GM23248 (cell line): Measurements from ENCODE around the gene ABHD12B. TPM values are rescaled to one million over a fixed set of nuclear protein-coding genes. Genes with fewer than 3 reads are reported as not detected.

Experiments
- DNase-seq: peaks from one replicate; pipeline ENCODE4 v3.0.0-alpha.2; 2015
- H2AFZ ChIP-seq: fragments of 200-600 bp; sonication (generic); 2 replicates; pipeline ENCODE4 v1.6.1; 2016; ENCODE audit warnings: antibody characterized with exemption
- H3F3A ChIP-seq: fragments of 200-600 bp; sonication (generic); 2 replicates; pipeline ENCODE4 v1.6.1; 2016; ENCODE audit warnings: mild to moderate bottlenecking, antibody characterized with exemption, mixed run types; ENCODE audit not compliant: insufficient read depth
- H3K27ac ChIP-seq: fragments of 200-600 bp; sonication (generic); 2 replicates; pipeline ENCODE4 v1.5.1; 2016; ENCODE audit warnings: mild to moderate bottlenecking
- H3K27me3 ChIP-seq: fragments of 200-600 bp; sonication (generic); replicated peaks from 2 replicates; pipeline ENCODE4 v1.6.1; 2016; ENCODE audit warnings: mild to moderate bottlenecking; ENCODE audit not compliant: insufficient read depth
- H3K36me3 ChIP-seq: fragments of 200-600 bp; sonication (generic); 2 replicates; pipeline ENCODE4 v1.6.1; 2016; ENCODE audit warnings: low read depth, mild to moderate bottlenecking
- H3K4me1 ChIP-seq: fragments of 200-600 bp; sonication (generic); 2 replicates; pipeline ENCODE4 v1.6.1; 2016; ENCODE audit warnings: mild to moderate bottlenecking; ENCODE audit not compliant: insufficient read depth
- H3K4me2 ChIP-seq: fragments of 200-600 bp; sonication (generic); one replicate; pipeline ENCODE4 v1.6.1; 2016; ENCODE audit warnings: mild to moderate bottlenecking; ENCODE audit not compliant: unreplicated experiment
- H3K4me3 ChIP-seq: fragments of 200-600 bp; sonication (generic); 2 replicates; pipeline ENCODE4 v1.5.1; 2016; ENCODE audit warnings: mild to moderate bottlenecking
- H3K79me2 ChIP-seq: fragments of 200-600 bp; sonication (generic); 2 replicates; pipeline ENCODE4 v1.6.1; 2016; ENCODE audit warnings: mild to moderate bottlenecking; ENCODE audit not compliant: insufficient read depth
- H3K9ac ChIP-seq: fragments of 200-600 bp; sonication (generic); 2 replicates; pipeline ENCODE4 v1.6.1; 2016; ENCODE audit warnings: mild to moderate bottlenecking
- H3K9me2 ChIP-seq: fragments of 200-600 bp; sonication (generic); 2 replicates; pipeline ENCODE4 v1.6.1; 2016; ENCODE audit warnings: mixed run types, mild to moderate bottlenecking, moderate library complexity; ENCODE audit not compliant: insufficient read depth
- H3K9me3 ChIP-seq: fragments of 200-600 bp; sonication (generic); one replicate; pipeline ENCODE4 v1.6.1; 2017; ENCODE audit warnings: low read depth
- H4K20me1 ChIP-seq: fragments of 200-600 bp; sonication (generic); 2 replicates; pipeline ENCODE4 v1.6.0; 2016; ENCODE audit not compliant: insufficient read depth
- EZH2 ChIP-seq: fragments of 200-600 bp; sonication (generic); IDR thresholded peaks from 2 replicates; pipeline ENCODE4 v1.6.1; 2018; ENCODE audit warnings: antibody characterized with exemption, mild to moderate bottlenecking; ENCODE audit not compliant: insufficient read depth, poor library complexity, severe bottlenecking
- EZH2phosphoT487 ChIP-seq: fragments of 200-600 bp; sonication (generic); IDR thresholded peaks from 2 replicates; pipeline ENCODE4 v1.6.1; 2018; ENCODE audit warnings: antibody characterized with exemption, moderate library complexity, mild to moderate bottlenecking, low read depth; ENCODE audit not compliant: insufficient read depth
- WGBS, 2 experiments: methylation state at CpG; one replicate each; pipeline ENCODE4 v1.1.6; 2015 to 2017; ENCODE audit warnings: low lambda C conversion rate in 2 of 2, low coverage in 1 of 2; ENCODE audit errors: missing lambda C conversion rate in 2 of 2; 5-methylcytosine and 5-hydroxymethylcytosine counted together
- in situ Hi-C: fragments of 300-500 bp; cut with MboI; formaldehyde crosslinking; loops from 2 replicates; pipeline ENCODE4 v1.15.0; 2020
- polyA plus RNA-seq: library from polyadenylated mRNA; unstranded; fragments of >200 nt; fragmentation: Nextera tagmentation; extraction: Ambion mirVana; gene quantifications from 2 replicates; pipeline ENCODE4 v1.2.1, GENCODE V29; 2016
- total RNA-seq: library from RNA; depleted of rRNA; stranded (reverse); fragments of >200 nt; shearing (Covaris generic); gene quantifications from 2 replicates; pipeline ENCODE4 v1.2.3, GENCODE V29; 2014

Gene ABHD12B
- total and polyA plus RNA-seq, 2 experiments from 2014 or later, result 0.31 TPM; not detected in 1

DNA sequence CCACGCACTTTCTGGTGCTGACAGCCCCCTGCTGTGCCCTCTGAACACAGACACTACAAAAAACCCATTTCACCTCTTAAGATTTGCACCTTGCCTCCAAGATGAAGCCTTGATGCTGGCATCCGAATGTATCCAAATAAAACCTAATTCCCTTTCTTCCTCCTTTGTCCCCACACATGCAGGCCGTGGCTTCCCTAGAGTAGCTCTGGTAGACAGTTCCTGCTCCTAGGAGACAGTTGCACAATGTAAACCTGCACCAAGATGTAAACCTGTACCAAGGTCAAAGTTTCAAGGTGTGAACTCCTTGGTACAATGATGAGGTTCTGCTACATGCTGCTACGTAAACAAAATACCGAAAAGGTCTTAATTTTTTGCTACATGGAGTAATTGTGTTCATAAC lies 625 bp upstream of the ABHD12B start:
- peaks cover 21% of the 10 kb centered on the region for H3K27me3 ChIP-seq
- in situ Hi-C loops, result no loop called here
- no peaks in the 10 kb centered on the region for H4K20me1 ChIP-seq
- H3K4me2 ChIP-seq, result no peak overlapping the region
- peaks cover 9% of the 10 kb centered on the region; the same call in 1 of the 2 replicates for H3F3A ChIP-seq
- 97 to 99% methylated on average over 5 of the region's 5 CpGs for WGBS, 2 experiments
- no peak for DNase-seq
- no peak overlapping the region for H3K27ac ChIP-seq
- no peaks in the 10 kb centered on the region for H3K9me3 ChIP-seq
- H3K36me3 ChIP-seq, result no peaks in the 10 kb centered on the region
- H3K9me2 ChIP-seq, result no peaks in the 10 kb centered on the region
- H3K9ac ChIP-seq, result no peak overlapping the region
- no peaks in the 10 kb centered on the region for H3K79me2 ChIP-seq
- H3K4me1 ChIP-seq, result no peaks in the 10 kb centered on the region; the same call in 1 of the 2 replicates
- TF ChIP-seq EZH2phosphoT487, result no peak
- TF ChIP-seq EZH2, result no peak
- no peak overlapping the region for H2AFZ ChIP-seq
- H3K4me3 ChIP-seq, result no peak overlapping the region

GRCh38 chr14:50874757-50875156 lies 2.9 kb downstream of the ABHD12B start:
- Histone ChIP-seq H3K27me3 (peaks cover 26% of the 10 kb centered on the region), H3F3A (peaks cover 9% of the 10 kb centered on the region; the same call in 1 of the 2 replicates), H3K36me3 (no peaks in the 10 kb centered on the region), H3K9me2 (no peaks in the 10 kb centered on the region), H3K9ac (no peak overlapping the region), H3K27ac (no peak overlapping the region), H3K9me3 (no peaks in the 10 kb centered on the region), H3K79me2 (no peaks in the 10 kb centered on the region), H3K4me3 (no peak overlapping the region), H3K4me2 (no peak overlapping the region), H4K20me1 (no peaks in the 10 kb centered on the region), H3K4me1 (no peaks in the 10 kb centered on the region), H2AFZ (no peak overlapping the region)
- 87 to 98% methylated on average over 2 of the region's 2 CpGs for WGBS, 2 experiments
- no peak for DNase-seq
- in situ Hi-C loops, result no loop called here
- TF ChIP-seq EZH2phosphoT487 (no peak), EZH2 (no peak)

DNA sequence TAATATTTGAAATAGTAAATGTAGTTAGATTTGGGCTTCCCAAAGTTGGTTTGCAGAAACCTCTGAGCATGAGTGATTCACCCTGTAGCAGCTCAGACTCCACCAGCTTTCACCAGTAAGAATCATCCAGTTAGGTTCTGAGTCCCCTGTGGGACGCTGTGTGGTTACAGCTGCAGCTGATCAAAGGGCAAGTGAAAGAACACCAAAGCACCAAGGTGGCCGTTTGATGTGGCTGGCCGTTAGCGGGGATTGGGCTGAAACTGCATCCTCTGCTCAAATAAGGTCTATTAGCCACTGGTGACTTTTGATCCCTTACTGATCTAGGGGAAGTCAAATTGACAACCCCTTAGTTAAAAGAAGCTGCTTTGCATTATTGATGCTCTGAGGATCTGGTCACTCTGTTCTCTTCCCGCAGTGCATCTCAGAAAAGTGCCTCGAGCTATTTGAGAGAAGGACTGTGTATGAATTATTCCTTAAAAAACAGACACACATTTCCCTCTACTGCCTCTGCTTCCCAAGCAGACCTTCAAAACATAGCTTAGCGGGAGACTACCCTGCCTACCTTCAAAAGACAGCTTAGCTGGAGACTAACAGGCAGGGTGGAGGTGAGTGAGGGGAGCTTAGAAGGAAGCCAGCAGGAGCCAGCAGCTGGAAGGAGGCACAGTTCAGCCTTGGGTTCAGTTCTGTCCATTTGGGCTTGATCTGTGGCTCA lies 3.7 kb downstream of the ABHD12B start:
- H3K27ac ChIP-seq, result no peak overlapping the region
- H3K9me3 ChIP-seq, result no peaks in the 10 kb centered on the region
- H3K4me3 ChIP-seq, result no peak overlapping the region
- no peaks in the 10 kb centered on the region for H3K9me2 ChIP-seq
- in situ Hi-C loops, result no loop called here
- H3K36me3 ChIP-seq, result no peaks in the 10 kb centered on the region
- H3F3A ChIP-seq, result peaks cover 9% of the 10 kb centered on the region; the same call in 1 of the 2 replicates
- H3K27me3 ChIP-seq, result peaks cover 26% of the 10 kb centered on the region
- no peak overlapping the region for H3K9ac ChIP-seq
- H3K4me2 ChIP-seq, result no peak overlapping the region
- H4K20me1 ChIP-seq, result no peaks in the 10 kb centered on the region
- H3K79me2 ChIP-seq, result no peaks in the 10 kb centered on the region
- TF ChIP-seq EZH2 (no peak), EZH2phosphoT487 (no peak)
- no peaks in the 10 kb centered on the region for H3K4me1 ChIP-seq
- no peak overlapping the region for H2AFZ ChIP-seq
- peak; percentile 64 for DNase-seq
- WGBS, 2 experiments, result 64 to 66% methylated on average over 7 of the region's 7 CpGs

DNA sequence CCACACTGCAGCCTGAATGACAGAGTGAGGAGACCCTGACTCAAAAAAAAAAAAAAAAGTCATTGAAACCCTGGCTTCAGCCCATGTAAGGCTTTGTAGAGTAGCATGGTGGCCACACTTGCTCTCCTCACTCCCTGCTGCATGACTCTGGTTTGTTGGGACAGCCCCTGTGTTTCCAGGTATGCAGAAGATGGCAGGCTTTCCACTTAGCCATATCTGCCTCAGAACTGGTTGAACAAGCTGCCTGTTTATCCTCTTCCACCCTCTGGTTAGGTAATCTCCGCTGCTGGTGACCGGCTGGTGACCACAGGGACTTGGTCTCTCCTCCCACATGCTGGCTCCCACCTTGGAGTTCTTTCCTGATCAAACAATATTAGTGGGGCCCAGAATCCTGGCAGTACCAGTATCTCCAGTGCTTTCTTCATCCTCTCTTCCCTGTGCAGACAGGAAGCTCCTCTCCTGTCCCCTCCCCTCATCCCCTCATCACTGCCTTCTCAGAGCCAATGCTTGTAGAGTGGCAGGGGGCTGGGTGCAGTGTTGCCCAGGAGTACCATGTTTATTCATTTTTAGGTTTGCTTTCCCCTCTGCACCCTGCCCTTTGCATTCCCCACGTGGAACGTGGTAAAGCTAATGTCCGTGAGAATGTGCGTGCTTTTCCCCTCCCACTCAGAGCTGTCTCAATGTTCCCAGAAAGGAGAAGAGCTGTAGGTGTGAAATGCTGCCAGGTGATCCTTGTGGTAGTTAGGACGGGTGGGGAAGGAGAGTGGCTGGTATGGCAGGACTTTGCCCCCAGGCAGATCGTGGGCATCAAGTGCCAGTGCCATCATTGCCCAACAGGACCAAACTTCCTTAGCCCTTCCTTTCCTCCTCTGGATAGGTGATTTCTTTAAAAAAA lies 11.3 kb downstream of the ABHD12B start:
- H3K4me3 ChIP-seq, result no peak overlapping the region
- H3K9me3 ChIP-seq, result no peaks in the 10 kb centered on the region
- H3K9me2 ChIP-seq, result no peaks in the 10 kb centered on the region
- no peak overlapping the region for H3K4me2 ChIP-seq
- no peak overlapping the region for H2AFZ ChIP-seq
- H4K20me1 ChIP-seq, result no peaks in the 10 kb centered on the region
- H3K27ac ChIP-seq, result no peak overlapping the region
- in situ Hi-C loops, result no loop called here
- WGBS, 2 experiments, result 92 to 94% methylated on average over 8 of the region's 8 CpGs
- TF ChIP-seq EZH2phosphoT487, result no peak
- TF ChIP-seq EZH2, result no peak
- DNase-seq, result no peak
- H3K27me3 ChIP-seq, result peaks cover 6% of the 10 kb centered on the region; the same call in 1 of the 2 replicates
- H3K36me3 ChIP-seq, result no peaks in the 10 kb centered on the region
- no peaks in the 10 kb centered on the region for H3K4me1 ChIP-seq
- H3K9ac ChIP-seq, result no peak overlapping the region
- no peaks in the 10 kb centered on the region for H3F3A ChIP-seq
- H3K79me2 ChIP-seq, result no peaks in the 10 kb centered on the region
